Breast epithelium (tissue), 4 donors: ENCODE data around the gene ACSL5. TPM values are rescaled to one million over a fixed set of nuclear protein-coding genes. Genes with fewer than 3 reads are reported as not detected.
"Not testable (repeated sequence)": the region's sequence is repeated elsewhere in the genome, so short reads cannot be mapped to it uniquely, and the experiment has no call there.

Experiments used
- DNase-seq, 2 donors: peaks; one replicate each; pipeline ENCODE4 v3.0.0-alpha.2; 2019; ENCODE audit warnings: low spot score in 2 of 2
- H3K27ac ChIP-seq, 2 donors: fragments of 200-600 bp; sonication (generic) in 1 of 2; one replicate each; pipeline ENCODE4 v1.5.1; 2016 to 2019; ENCODE audit warnings: mild to moderate bottlenecking in 1 of 2
- H3K27me3 ChIP-seq, 2 donors: fragments of 200-600 bp; sonication (generic) in 1 of 2; one replicate each; pipeline versions ENCODE4 v1.5.1 to v1.6.0; 2017 to 2019; ENCODE audit warnings: control low read depth in 1 of 2, mild to moderate bottlenecking in 1 of 2
- H3K36me3 ChIP-seq: fragments of 200-600 bp; one replicate; pipeline ENCODE4 v1.5.1; 2019
- H3K4me1 ChIP-seq, 2 donors: fragments of 200-600 bp; sonication (generic); one replicate each; pipeline ENCODE4 v1.5.1; 2016 to 2019; ENCODE audit warnings: control low read depth in 1 of 2
- H3K4me3 ChIP-seq, 3 donors: fragments of 200-600 bp; sonication (generic); 1 replicate in 2 of 3; 2 replicates in 1 of 3; pipeline ENCODE4 v1.5.1; 2016 to 2019; ENCODE audit warnings: mild to moderate bottlenecking in 3 of 3, moderate library complexity in 2 of 3
- H3K9me3 ChIP-seq, 2 donors: fragments of 200-600 bp; sonication (generic) in 1 of 2; one replicate each; pipeline ENCODE4 v1.5.1; 2016 to 2019; ENCODE audit warnings: control low read depth in 1 of 2
- POLR2A ChIP-seq: fragments of 450-650 bp; IDR thresholded peaks from one replicate; pipeline ENCODE4 v1.6.1; 2016; ENCODE audit warnings: antibody characterized with exemption, mild to moderate bottlenecking, moderate library complexity
- POLR2AphosphoS5 ChIP-seq, 3 donors: sonication (generic); formaldehyde crosslinking; IDR thresholded peaks; one replicate each; pipeline ENCODE4 v1.6.1; 2017; ENCODE audit warnings: antibody characterized with exemption in 3 of 3
- intact Hi-C: fragments of 100-400 bp; cut with DNase I; formaldehyde crosslinking; loops from one replicate; pipeline ENCODE4 v1.15.1; 2023; ENCODE audit warnings: low total_unique reads
- total RNA-seq, 3 donors: library from RNA; depleted of rRNA; stranded (reverse); fragments of >200 nt; gene quantifications; one replicate each; pipeline ENCODE4 v1.1.0, GENCODE V29; 2016
- TF ChIP-seq, protein P1 (sequence below), 3 donors: fragments of 450-650 bp; IDR thresholded peaks; one replicate each; pipeline ENCODE4 v1.5.1; 2016 to 2017; ENCODE audit warnings: antibody characterized with exemption in 3 of 3, mild to moderate bottlenecking in 3 of 3, moderate library complexity in 3 of 3

ACSL5 gene
- total RNA-seq, 3 donors from 2014 or later = 13.3 to 31.8 (median 15.8) TPM

DNA sequence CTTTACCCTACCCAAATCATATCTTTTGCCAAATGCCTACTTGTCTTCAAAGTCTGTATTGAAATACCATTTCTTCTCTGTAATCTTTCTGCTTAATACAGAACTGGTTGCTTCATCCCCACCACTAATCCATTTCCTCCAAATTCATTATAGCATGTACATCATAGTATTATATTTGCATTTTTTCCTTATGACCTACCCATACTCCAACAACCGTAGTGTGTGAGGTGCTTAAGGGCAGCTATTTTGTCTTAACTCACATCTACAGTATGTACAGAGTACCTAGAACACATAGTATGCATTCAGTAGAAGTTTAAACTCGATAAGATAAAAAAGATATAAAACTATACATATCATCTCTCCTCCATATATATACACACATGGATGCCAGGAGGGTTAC, 23.7 kb downstream of the ACSL5 start:
- intact Hi-C loops = no loop called here
- Histone ChIP-seq H3K9me3 (no peaks in the 10 kb centered on the region), H3K4me3 (no peak overlapping the region), H3K27ac (no peak overlapping the region), H3K27me3 (no peaks in the 10 kb centered on the region), H3K36me3 (no peaks in the 10 kb centered on the region), H3K4me1 (no peaks in the 10 kb centered on the region)
- TF ChIP-seq POLR2A (no peak), POLR2AphosphoS5 (IDR thresholded peaks at IDR 0.05) (no peak)
- TF ChIP-seq, protein P1, sequence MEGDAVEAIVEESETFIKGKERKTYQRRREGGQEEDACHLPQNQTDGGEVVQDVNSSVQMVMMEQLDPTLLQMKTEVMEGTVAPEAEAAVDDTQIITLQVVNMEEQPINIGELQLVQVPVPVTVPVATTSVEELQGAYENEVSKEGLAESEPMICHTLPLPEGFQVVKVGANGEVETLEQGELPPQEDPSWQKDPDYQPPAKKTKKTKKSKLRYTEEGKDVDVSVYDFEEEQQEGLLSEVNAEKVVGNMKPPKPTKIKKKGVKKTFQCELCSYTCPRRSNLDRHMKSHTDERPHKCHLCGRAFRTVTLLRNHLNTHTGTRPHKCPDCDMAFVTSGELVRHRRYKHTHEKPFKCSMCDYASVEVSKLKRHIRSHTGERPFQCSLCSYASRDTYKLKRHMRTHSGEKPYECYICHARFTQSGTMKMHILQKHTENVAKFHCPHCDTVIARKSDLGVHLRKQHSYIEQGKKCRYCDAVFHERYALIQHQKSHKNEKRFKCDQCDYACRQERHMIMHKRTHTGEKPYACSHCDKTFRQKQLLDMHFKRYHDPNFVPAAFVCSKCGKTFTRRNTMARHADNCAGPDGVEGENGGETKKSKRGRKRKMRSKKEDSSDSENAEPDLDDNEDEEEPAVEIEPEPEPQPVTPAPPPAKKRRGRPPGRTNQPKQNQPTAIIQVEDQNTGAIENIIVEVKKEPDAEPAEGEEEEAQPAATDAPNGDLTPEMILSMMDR (IDR thresholded peaks at IDR 0.05) = no peak
- no peak for DNase-seq

DNA sequence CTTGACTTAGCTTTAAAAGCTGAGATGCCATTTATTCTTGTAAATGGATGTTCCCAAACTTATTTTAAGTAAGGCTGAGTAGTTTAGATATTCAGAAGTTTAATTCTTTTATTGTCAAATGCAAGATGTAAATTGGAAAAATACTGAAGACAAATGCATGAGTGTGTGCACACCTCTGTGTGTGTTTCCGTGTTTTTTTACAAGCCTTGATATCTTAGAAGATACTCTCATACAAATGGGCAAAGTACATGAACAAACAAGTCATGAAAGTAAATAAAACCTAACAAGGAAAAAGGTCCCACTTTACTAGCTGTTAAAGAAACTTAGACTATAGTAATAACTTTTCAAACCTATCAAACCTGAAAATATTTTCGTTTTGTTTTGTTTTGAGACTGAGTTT, 29.0 kb downstream of the ACSL5 start:
- Histone ChIP-seq H3K27me3 (no peaks in the 10 kb centered on the region), H3K9me3 (no peaks in the 10 kb centered on the region), H3K4me1 (no peaks in the 10 kb centered on the region), H3K27ac (no peak overlapping the region), H3K4me3 (no peak overlapping the region), H3K36me3 (no peaks in the 10 kb centered on the region)
- intact Hi-C loops = no loop called here
- no peak for DNase-seq
- TF ChIP-seq POLR2AphosphoS5 (IDR thresholded peaks at IDR 0.05) = no peak
- TF ChIP-seq, protein P1 (IDR thresholded peaks at IDR 0.05) = no peak
- no peak for TF ChIP-seq POLR2A

DNA sequence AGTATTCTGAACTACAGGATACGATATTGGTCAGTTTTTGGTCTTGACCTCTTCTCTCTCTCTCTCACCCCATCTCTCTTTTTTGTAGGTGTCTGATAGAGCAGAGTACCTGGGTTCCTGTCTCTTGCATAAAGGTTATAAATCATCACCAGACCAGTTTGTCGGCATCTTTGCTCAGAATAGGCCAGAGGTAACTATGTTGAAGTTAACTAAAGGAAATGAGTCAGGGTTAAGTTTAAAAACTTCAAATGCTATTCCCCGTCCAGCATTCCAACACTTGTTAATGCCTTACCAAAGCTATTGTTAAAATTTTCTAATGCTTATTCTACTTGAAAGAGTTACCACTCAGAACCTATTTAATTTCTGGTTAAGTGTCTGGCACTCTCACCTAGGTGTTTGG, 30.7 kb downstream of the ACSL5 start:
- intact Hi-C loops = no loop called here
- Histone ChIP-seq H3K4me1 (no peaks in the 10 kb centered on the region), H3K27ac (no peak overlapping the region), H3K27me3 (no peaks in the 10 kb centered on the region), H3K9me3 (no peaks in the 10 kb centered on the region), H3K4me3 (no peak overlapping the region), H3K36me3 (no peaks in the 10 kb centered on the region)
- TF ChIP-seq POLR2A (no peak), POLR2AphosphoS5 (IDR thresholded peaks at IDR 0.05) (no peak)
- TF ChIP-seq, protein P1 (IDR thresholded peaks at IDR 0.05) = no peak
- no peak for DNase-seq

DNA sequence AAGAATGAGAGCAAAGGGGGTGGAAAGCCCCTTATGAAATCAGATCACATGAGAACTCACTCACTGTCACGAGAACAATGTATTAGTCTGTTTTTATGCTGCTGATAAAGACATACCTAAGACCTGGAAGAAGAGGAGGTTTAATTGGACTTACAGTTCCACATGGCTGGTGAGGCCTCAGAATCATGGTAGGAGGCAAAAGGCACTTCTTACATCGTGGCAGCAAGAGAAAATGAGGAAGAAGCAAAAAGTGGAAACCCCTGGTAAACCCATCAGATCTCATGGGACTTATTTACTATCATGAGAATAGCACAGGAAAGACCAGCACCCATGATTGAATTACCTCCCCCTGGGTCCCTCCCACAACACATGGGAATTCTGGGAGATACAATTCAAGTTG, 32.9 kb downstream of the ACSL5 start:
- H3K9me3 ChIP-seq, DNase-seq, intact Hi-C loops, H3K36me3 ChIP-seq, H3K27me3 ChIP-seq, H3K4me3 ChIP-seq, H3K27ac ChIP-seq, H3K4me1 ChIP-seq: not testable (repeated sequence)

DNA sequence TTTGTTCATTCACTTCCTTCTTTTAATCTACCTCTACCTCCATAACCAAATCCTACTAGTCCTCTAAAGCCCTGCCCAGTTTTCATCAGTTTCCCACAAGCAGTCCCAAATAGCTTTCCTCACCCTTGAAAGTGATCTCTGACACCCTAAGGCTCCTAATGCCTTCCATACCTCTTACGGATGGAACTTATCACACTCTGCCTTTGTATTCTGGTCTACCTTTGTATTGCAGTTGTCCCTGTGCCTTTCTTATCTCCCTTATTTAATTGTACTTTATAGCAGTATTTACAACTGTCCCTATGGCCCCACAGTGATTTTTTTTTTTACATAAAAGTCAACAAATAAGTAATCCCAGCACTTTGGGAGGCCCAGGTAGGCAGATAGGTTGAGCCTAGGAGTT, 33.8 kb downstream of the ACSL5 start:
- intact Hi-C loops = no loop called here
- Histone ChIP-seq H3K27me3 (no peaks in the 10 kb centered on the region), H3K4me3 (no peak overlapping the region), H3K9me3 (no peaks in the 10 kb centered on the region), H3K4me1 (no peaks in the 10 kb centered on the region), H3K36me3 (no peaks in the 10 kb centered on the region), H3K27ac (no peak overlapping the region)
- TF ChIP-seq, protein P1 (IDR thresholded peaks at IDR 0.05) = no peak
- TF ChIP-seq POLR2AphosphoS5 (IDR thresholded peaks at IDR 0.05) (no peak), POLR2A (no peak)
- DNase-seq = no peak

DNA sequence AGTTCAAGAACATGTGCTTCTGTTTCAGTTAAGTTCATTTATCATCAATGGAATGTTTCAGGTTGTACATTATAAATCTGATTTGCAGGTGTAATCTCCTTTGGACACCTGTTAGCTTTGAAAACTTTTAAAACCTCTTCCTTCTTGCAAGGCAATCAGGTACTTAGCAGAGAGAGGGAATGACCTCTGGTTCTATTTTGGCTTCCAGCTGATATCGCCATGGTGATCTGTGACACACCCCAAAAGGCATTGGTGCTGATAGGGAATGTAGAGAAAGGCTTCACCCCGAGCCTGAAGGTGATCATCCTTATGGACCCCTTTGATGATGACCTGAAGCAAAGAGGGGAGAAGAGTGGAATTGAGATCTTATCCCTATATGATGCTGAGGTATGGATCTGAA, 35.4 kb downstream of the ACSL5 start:
- Histone ChIP-seq H3K4me3 (no peak overlapping the region), H3K36me3 (no peaks in the 10 kb centered on the region), H3K9me3 (no peaks in the 10 kb centered on the region), H3K27ac (no peak overlapping the region), H3K4me1 (no peaks in the 10 kb centered on the region), H3K27me3 (no peaks in the 10 kb centered on the region)
- TF ChIP-seq, protein P1 (IDR thresholded peaks at IDR 0.05) = no peak
- no peak for TF ChIP-seq POLR2AphosphoS5 (IDR thresholded peaks at IDR 0.05)
- no peak for TF ChIP-seq POLR2A
- no peak for DNase-seq
- intact Hi-C loops = no loop called here
